OCI-LY1 (cell line): ENCODE measurements around the gene USP2.

Source experiments
- H2AFZ ChIP-seq: fragments of 200-600 bp; sonication (generic), shearing (Covaris generic); 2 replicates; pipeline ENCODE4 v1.6.0; 2014; ENCODE audit warnings: antibody characterized with exemption, mild to moderate bottlenecking, low read length
- H3F3A ChIP-seq: fragments of 200-600 bp; sonication (generic), shearing (Covaris generic); 2 replicates; pipeline ENCODE4 v1.6.0; 2014; ENCODE audit warnings: mild to moderate bottlenecking, antibody characterized with exemption, low read length, moderate library complexity; ENCODE audit not compliant: insufficient read depth
- H3K27ac ChIP-seq: fragments of 200-600 bp; sonication (generic); 2 replicates; pipeline ENCODE4 v1.5.1; 2014; ENCODE audit warnings: low read length, mixed run types, mild to moderate bottlenecking, low read depth; ENCODE audit not compliant: poor library complexity, severe bottlenecking
- H3K27me3 ChIP-seq: fragments of 200-600 bp; sonication (generic); 2 replicates; pipeline ENCODE4 v1.6.0; 2014; ENCODE audit warnings: antibody characterized with exemption, mild to moderate bottlenecking, low read length, moderate library complexity; ENCODE audit not compliant: insufficient read depth
- H3K36me3 ChIP-seq: fragments of 200-600 bp; sonication (generic); 2 replicates; pipeline ENCODE4 v1.6.1; 2014; ENCODE audit warnings: mild to moderate bottlenecking, antibody characterized with exemption, low read length, moderate library complexity, mixed read lengths; ENCODE audit not compliant: insufficient read depth
- H3K4me1 ChIP-seq: fragments of 200-600 bp; sonication (generic); 2 replicates; pipeline ENCODE4 v1.5.1; 2014; ENCODE audit warnings: mild to moderate bottlenecking, low read length, moderate library complexity; ENCODE audit not compliant: insufficient read depth, severe bottlenecking
- H3K4me2 ChIP-seq: fragments of 200-600 bp; sonication (generic), shearing (Covaris generic); 2 replicates; pipeline ENCODE4 v1.6.1; 2014; ENCODE audit warnings: low read length
- H3K4me3 ChIP-seq: fragments of 200-600 bp; sonication (generic); 2 replicates; pipeline ENCODE4 v1.5.1; 2014; ENCODE audit warnings: low read length, low read depth, mild to moderate bottlenecking, mixed read lengths; ENCODE audit not compliant: poor library complexity, severe bottlenecking
- H3K79me2 ChIP-seq: fragments of 200-600 bp; shearing (Covaris generic); 2 replicates; pipeline ENCODE4 v1.6.1; 2016; ENCODE audit warnings: mixed run types, low read length, mixed read lengths; ENCODE audit not compliant: insufficient read depth
- H3K9ac ChIP-seq: fragments of 200-600 bp; sonication (generic), shearing (Covaris generic); 2 replicates; pipeline ENCODE4 v1.6.1; 2014; ENCODE audit warnings: mild to moderate bottlenecking, low read length, mixed read lengths
- H3K9me2 ChIP-seq: fragments of 200-600 bp; sonication (generic), shearing (Covaris generic); 2 replicates; pipeline ENCODE4 v1.6.1; 2014; ENCODE audit warnings: low read depth, mild to moderate bottlenecking, low read length, mixed read lengths
- H3K9me3 ChIP-seq: fragments of 200-600 bp; shearing (Covaris generic); 2 replicates; pipeline ENCODE4 v1.6.1; 2014; ENCODE audit warnings: low read length, mixed read lengths
- H4K20me1 ChIP-seq: fragments of 200-600 bp; sonication (generic), shearing (Covaris generic); 2 replicates; pipeline ENCODE4 v1.6.0; 2016; ENCODE audit warnings: mild to moderate bottlenecking, low read length; ENCODE audit not compliant: insufficient read depth
- EZH2 ChIP-seq: fragments of 200-600 bp; sonication (generic), shearing (Covaris generic); IDR thresholded peaks from 2 replicates; pipeline ENCODE4 v1.8.0; 2017; ENCODE audit warnings: borderline replicate concordance, mixed run types, mild to moderate bottlenecking, antibody characterized with exemption, low read length, moderate library complexity, mixed read lengths
- TF ChIP-seq, protein P1 (sequence below): fragments of 200-600 bp; sonication (generic), shearing (Covaris generic); IDR thresholded peaks from 2 replicates; pipeline ENCODE4 v1.5.1; 2017; ENCODE audit warnings: mild to moderate bottlenecking, antibody characterized with exemption, low read length, moderate library complexity, mixed read lengths

The USP2 gene

DNA sequence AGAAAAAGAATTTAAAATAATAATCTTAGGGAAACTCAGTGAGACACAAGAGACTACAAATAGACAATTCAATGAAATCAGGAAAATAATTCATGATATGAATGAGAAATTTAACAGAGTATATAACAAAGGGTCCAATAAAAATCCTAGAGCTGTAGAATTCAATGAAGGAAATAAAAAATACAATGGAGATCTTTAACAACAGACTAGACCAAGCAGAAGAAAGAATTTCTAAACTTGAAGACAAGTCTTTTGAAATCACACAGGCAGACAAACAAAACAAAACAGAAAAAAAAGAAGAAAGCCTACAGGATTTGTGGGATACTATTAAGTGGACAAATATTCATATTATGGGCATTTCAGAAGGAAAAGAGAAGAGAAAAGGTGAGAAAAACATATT lies 16.2 kb upstream of the USP2 start:
- Histone ChIP-seq H3K9ac (no peak overlapping the region), H3K4me3 (no peak overlapping the region), H3K4me1 (no peaks in the 10 kb centered on the region), H3K9me2 (no peaks in the 10 kb centered on the region), H4K20me1 (no peaks in the 10 kb centered on the region), H3K9me3 (no peaks in the 10 kb centered on the region), H3K27ac (no peak overlapping the region), H3K79me2 (no peaks in the 10 kb centered on the region), H3F3A (no peaks in the 10 kb centered on the region), H2AFZ (no peak overlapping the region), H3K27me3 (no peaks in the 10 kb centered on the region), H3K36me3 (no peaks in the 10 kb centered on the region), H3K4me2 (no peak overlapping the region)
- no peak for TF ChIP-seq EZH2
- TF ChIP-seq, protein P1, sequence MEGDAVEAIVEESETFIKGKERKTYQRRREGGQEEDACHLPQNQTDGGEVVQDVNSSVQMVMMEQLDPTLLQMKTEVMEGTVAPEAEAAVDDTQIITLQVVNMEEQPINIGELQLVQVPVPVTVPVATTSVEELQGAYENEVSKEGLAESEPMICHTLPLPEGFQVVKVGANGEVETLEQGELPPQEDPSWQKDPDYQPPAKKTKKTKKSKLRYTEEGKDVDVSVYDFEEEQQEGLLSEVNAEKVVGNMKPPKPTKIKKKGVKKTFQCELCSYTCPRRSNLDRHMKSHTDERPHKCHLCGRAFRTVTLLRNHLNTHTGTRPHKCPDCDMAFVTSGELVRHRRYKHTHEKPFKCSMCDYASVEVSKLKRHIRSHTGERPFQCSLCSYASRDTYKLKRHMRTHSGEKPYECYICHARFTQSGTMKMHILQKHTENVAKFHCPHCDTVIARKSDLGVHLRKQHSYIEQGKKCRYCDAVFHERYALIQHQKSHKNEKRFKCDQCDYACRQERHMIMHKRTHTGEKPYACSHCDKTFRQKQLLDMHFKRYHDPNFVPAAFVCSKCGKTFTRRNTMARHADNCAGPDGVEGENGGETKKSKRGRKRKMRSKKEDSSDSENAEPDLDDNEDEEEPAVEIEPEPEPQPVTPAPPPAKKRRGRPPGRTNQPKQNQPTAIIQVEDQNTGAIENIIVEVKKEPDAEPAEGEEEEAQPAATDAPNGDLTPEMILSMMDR: no peak

DNA sequence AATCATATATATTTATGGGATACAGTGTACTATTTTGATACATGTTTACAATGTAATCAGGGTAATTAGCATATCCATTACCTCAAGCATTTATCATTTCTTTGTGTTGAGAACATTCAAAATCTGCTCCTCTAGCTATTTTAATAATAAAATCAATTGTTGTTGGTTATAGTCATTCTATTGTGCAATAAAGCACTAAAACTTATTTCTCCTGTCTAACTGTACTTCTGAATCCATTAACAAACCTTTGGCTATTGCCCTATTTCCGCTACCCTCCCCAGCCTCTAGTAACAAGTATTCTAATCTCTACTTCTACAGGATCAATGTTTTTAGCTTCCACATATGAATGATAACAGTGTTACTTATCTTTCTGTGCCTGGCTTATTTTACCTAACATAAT lies 15.3 kb upstream of the USP2 start:
- Histone ChIP-seq H3F3A (no peaks in the 10 kb centered on the region), H3K4me3 (no peak overlapping the region), H4K20me1 (no peaks in the 10 kb centered on the region), H3K79me2 (no peaks in the 10 kb centered on the region), H3K9me2 (no peaks in the 10 kb centered on the region), H3K36me3 (no peaks in the 10 kb centered on the region), H3K9ac (no peak overlapping the region), H3K9me3 (no peaks in the 10 kb centered on the region), H2AFZ (no peak overlapping the region), H3K27me3 (no peaks in the 10 kb centered on the region), H3K4me1 (no peaks in the 10 kb centered on the region), H3K4me2 (no peak overlapping the region), H3K27ac (no peak overlapping the region)
- no peak for TF ChIP-seq EZH2
- TF ChIP-seq, protein P1: no peak

DNA sequence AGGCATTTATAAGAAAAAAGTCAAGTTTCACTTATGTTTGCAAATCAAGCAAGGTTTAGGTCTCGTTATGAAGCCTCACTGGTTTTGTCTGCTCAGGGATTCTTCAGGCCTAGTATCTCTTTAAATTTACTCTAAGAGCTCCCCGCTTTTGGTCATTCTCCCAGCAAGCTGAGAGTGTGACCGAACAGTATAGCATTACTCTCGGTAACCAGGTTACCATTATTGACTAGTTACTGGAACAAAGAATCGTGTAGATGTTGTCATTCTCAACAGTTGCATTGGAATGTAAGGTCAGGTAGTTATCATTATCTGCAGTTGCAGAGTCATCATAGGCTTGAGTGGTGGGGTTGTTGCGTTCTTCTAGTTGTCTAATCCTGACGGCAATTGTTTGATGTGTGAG lies 9.8 kb upstream of the USP2 start:
- Histone ChIP-seq H3K9me2 (no peaks in the 10 kb centered on the region), H2AFZ (no peak overlapping the region), H4K20me1 (no peaks in the 10 kb centered on the region), H3K9me3 (no peaks in the 10 kb centered on the region), H3K4me1 (no peaks in the 10 kb centered on the region), H3K4me2 (no peak overlapping the region), H3K4me3 (no peak overlapping the region), H3K27ac (no peak overlapping the region), H3K36me3 (no peaks in the 10 kb centered on the region), H3K27me3 (no peaks in the 10 kb centered on the region), H3K79me2 (no peaks in the 10 kb centered on the region), H3K9ac (no peak overlapping the region), H3F3A (no peaks in the 10 kb centered on the region)
- TF ChIP-seq, protein P1: no peak
- no peak for TF ChIP-seq EZH2
